ENCODE measurements around the gene IPO4.
A peak's percentile ranks its signal among the peaks of the same experiment; 100 is the strongest.

The IPO4 gene

GRCh38 chr14:24176599-24176998 lies 12.0 kb downstream of the IPO4 start:
- no peak for DNase-seq (ENCODE audit: low read depth)

- no peak for DNase-seq (ENCODE audit: low read depth)
Measured at GRCh38 chr14:24172871-24173281, 15.7 kb downstream of the IPO4 start.

- no peak for DNase-seq (ENCODE audit: low read depth)
Measured at GRCh38 chr14:24172261-24172860, 16.3 kb downstream of the IPO4 start.

DNA sequence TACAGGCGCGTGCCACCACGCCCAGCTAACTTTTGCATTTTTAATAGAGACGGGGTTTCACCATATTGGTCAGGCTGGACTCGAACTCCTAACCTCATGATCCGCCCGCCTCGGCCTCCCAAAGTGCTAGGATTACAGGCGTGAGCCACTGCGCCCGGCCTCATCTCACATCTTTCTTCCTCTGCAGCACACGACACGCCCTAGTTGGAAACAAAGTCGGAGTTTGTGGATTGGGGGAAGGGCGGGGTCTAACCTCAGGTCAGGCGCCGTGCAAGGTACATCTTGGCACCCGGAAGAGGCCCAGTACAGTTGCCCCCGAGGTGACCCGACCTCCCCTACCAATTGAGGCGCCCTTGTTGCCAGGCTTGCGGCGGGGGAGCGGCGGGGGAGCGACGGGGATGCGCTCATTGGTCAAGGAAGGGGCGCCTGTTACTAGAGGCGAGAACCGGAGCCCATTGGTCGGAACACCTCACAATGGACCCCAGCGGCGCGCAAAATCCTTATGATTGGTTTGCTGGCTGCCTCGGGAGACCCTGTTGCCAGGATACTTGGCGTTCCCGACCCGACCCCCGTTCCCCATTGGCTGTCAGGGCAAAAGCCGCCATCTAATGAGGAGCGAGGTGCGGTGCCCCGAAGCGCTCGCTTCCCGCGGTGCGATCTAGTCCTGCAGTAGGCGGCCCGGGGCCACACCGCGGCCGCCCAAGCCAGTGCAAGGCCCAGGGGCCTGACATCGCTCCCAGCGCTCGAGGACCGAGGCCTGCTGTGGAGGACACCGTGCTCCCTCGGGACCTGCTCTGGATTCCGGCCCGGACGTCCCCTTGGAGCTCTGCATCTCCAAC lies 17.0 kb downstream of the IPO4 start, which contains the start of gene REC8:
TSS of gene REC8 (plus strand) at position 659 of the 839 bp plus-strand sequence. CDS start 473 bp downstream, outside the sequence.
- peak; percentile 89 for DNase-seq (ENCODE audit: low read depth)

DNA sequence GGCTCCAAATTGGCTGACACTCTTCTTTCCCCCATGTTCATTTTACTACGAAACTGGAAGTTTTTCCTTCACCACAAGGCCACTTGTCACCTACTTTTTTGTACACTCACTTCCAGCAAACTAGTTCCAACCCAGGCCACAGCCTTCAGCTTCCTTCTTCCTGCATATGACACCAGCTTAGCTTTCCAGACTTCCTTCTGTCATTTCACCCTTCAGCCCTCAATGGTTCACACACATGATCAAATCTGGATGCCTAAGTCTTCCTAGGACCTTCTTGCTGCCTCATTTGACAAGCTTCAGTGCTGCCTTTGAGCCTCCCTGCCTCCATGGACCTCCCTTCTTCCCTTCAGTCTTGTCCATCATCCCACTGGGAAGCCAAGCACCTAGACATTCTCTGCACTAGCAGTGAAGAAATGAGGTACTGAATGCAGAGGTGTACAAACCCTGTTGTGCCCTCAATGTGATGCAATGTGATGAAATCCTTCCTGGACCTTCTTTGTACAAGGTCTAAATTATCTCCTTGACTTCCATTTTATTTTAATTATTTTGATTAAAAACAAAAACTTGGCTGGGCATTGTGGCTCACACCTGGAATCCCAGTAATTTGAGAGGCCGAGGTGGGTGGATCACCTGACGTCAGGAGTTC lies 21.0 kb downstream of the IPO4 start:
- DNase-seq (ENCODE audit: low read depth) = no peak

- DNase-seq (ENCODE audit: low read depth) = no peak
Measured at GRCh38 chr14:24165785-24166184, 22.8 kb downstream of the IPO4 start.

DNA sequence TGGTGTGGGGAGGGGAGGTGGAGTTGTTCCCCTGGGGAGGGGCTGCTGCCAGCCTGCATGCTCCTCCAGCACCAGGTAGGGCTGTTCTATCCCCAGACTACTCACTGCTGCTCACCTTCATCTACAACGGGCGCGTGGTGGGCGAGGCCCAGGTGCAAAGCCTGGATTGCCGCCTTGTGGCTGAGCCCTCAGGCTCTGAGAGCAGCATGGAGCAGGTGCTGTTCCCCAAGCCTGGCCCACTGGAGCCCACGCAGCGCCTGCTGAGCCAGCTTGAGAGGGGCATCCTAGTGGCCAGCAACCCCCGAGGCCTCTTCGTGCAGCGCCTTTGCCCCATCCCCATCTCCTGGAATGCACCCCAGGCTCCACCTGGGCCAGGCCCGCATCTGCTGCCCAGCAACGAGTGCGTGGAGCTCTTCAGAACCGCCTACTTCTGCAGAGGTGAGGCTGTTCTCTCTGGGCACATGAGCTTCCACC lies 24.1 kb downstream of the IPO4 start:
- DNase-seq (ENCODE audit: low read depth) = no peak

DNA sequence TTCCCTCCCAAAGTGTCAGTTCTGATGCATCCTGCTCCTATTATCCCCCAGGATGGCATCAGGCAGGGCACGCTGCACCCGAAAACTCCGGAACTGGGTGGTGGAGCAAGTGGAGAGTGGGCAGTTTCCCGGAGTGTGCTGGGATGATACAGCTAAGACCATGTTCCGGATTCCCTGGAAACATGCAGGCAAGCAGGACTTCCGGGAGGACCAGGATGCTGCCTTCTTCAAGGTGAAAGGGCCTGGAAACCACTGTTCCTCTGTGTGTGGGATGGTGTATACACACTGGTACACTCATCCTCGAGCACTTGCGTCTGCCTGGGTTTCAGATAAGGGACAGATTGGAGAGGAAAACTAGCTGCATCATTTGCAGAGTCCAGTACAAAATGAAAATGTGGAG lies 26.5 kb downstream of the IPO4 start:
- no peak for DNase-seq (ENCODE audit: low read depth)

DNA sequence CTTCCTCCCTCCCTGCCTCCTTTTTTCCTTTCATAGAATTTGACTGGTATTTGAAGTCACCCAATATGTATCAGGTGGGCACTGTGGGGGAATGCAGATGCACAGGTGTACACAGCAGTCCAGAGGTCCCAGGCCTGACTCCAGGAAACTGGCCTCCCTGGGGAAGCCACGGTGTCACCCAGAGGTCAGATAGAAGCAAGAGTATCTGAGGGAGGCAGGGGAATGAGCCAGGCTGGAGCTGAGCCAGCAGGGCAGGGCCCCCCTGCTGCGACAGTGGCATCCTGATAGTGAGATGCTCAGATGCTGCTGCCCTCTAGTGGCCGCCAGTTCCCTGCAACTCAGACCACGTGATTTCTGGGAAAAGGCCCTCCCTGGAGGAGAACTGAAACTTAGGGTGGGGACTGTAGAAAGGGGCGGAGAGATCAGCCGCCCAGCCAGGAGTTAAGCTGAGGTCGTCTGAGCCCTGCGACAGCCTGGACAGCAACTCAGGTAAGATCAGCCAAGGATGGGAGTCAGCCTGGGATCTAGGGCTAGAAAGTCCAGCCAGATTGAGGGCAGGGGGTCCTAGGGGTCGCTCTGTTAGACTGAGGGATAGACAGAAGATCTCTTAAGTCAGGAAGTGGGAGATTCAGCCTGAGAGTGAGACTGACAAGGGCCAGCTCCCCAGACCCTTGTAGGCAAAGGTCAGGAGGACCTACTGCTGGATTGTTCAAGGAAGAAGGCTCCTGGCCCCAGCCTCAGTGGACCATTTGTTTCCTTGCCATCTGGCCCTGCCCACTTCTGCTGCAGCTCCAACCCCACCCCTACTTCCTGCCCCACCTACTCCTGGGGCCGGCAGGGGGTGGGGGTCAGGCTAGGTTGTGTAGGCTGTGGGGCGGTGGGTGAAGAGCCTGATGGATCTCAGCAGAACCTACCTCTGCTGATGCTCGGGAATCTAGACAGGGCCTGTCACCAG lies 27.5 kb downstream of the IPO4 start, which contains the start of gene IRF9:
TSS of gene IRF9 (plus strand) at position 416 of the 955 bp plus-strand sequence. CDS start 880 bp downstream, outside the sequence.
- peak; percentile 77 for DNase-seq (ENCODE audit: low read depth)

DNA sequence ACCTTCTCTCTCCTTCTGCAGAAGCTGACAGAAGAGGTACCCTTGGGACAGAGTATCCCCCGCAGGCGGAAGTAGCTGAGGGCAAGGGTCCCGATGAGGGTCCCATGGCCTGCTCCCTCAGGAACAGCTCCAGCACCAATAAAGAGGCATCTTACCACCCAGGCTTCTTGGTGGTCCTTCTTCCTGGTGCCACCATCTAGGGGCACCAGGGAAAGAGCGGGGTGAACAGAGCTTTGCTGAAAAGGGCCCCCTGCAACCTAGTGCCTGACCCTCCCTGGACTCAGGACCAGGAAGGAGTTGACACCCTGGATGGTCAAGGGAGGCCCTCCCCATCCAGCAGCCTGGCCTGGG lies 28.1 kb downstream of the IPO4 start:
- no peak for DNase-seq (ENCODE audit: low read depth)

DNA sequence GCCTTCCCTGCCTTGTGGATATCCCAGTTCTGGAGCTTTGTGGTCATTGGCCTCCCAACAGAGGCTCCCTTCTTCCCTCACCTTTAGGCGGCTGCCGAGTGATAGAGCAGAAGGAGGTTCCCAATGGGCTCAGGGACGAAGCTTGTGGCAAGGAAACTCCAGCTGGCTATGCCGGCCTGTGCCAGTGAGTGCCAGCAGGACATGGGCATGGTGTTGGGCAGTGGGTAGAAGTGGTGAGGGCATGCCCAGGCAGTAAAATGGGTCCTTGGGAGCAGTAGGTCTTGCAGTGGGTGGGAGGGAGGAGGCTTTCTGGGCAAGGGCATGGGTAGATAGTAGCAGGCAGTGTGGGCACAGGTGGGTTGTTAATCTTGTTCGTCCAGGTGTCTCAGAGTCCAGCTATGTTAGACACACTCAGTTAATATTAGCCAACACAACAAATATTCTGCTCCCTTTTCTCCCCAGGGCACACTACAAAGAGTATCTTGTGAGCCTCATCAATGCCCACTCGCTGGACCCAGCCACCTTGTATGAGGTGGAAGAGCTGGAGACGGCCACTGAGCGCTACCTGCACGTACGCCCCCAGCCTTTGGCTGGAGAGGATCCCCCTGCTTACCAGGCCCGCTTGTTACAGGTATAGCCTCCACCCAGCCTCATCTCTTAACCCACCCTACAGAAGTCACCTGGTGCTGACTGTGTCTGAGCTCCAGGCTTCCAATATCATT lies 28.7 kb downstream of the IPO4 start:
- DNase-seq (ENCODE audit: low read depth) = no peak

DNA sequence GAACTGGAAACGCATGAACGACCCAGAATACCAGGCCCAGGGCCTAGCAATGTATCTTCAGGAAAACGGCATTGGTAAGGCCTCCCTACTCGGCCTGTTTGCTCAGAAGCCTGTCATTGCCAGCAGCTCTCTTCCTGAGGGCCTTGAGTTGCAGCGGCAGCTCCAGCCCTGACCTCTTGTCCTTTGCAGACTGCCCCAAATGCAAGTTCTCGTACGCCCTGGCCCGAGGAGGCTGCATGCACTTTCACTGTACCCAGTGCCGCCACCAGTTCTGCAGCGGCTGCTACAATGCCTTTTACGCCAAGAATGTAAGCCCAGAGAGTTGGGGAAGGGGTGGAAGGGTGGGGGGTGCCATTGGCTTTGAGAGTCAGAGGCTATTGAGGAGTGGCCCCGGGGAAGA lies 31.3 kb downstream of the IPO4 start:
- no peak for DNase-seq (ENCODE audit: low read depth)

GRCh38 chr14:24156840-24157239 lies 31.8 kb downstream of the IPO4 start:
- no peak for DNase-seq (ENCODE audit: low read depth)

DNA sequence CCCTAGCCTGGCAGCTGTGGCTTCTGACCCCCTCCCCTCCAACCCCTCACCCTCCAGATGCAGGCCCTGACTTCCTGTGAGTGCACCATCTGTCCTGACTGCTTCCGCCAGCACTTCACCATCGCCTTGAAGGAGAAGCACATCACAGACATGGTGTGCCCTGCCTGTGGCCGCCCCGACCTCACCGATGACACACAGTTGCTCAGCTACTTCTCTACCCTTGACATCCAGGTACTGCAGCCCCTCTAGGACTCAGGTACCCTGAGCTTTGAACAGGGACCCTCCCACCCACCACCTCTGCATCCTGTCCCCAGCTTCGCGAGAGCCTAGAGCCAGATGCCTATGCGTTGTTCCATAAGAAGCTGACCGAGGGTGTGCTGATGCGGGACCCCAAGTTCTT lies 33.5 kb downstream of the IPO4 start:
- no peak for DNase-seq (ENCODE audit: low read depth)

GRCh38 chr14:24151404-24152080 lies 37.1 kb downstream of the IPO4 start:
- no peak for DNase-seq (ENCODE audit: low read depth)

- DNase-seq (ENCODE audit: low read depth) = no peak
Measured at GRCh38 chr14:24150993-24151392, 37.6 kb downstream of the IPO4 start.

- no peak for DNase-seq (ENCODE audit: low read depth)
Measured at GRCh38 chr14:24150567-24150966, 38.0 kb downstream of the IPO4 start.

DNA sequence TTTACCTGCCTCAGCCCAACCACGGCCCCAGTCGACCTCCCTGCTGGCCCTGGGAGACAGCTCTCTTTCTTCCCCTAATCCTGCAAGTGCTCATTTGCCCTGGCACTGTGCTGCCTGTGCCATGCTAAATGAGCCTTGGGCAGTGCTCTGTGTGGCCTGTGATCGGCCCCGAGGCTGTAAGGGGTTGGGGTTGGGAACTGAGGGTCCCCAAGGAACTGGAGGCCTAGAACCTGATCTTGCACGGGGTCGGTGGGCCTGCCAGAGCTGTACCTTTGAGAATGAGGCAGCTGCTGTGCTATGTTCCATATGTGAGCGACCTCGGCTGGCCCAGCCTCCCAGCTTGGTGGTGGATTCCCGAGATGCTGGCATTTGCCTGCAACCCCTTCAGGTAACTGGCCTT lies 38.6 kb downstream of the IPO4 start:
- DNase-seq (ENCODE audit: low read depth) = no peak

DNA sequence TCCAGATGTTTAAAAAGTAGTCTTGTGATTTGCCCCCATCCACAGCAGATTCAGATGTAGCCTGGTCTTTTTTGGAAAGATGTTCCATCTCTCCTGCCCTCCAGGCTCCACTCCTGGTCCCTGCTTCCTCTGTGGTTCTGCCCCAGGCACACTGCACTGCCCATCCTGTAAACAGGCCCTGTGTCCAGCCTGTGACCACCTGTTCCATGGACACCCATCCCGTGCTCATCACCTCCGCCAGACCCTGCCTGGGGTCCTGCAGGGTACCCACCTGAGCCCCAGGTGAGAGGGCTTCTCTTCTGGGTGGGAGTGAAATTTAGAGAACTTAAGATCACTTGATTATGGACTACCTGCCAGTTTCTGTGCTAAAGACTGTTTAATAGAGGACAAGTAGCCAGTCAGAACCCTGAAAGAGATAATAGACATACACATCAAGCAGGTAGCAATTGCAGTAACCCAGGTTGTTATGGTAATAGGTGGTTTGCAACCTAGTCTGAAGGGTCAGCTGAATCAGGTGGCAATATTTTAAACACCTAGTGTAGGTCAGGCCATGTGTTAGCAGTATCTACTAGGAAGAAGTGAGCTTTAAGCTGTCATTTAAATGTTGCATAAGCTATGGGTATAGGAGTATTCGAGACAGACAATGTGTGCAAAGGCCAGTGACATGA lies 39.2 kb downstream of the IPO4 start:
- no peak for DNase-seq (ENCODE audit: low read depth)
